IMR-90 (cell line): ENCODE results near the gene PAX9. TPM values are rescaled to one million over a fixed set of nuclear protein-coding genes. Genes with fewer than 3 reads are reported as not detected.

Experiments used
- ATAC-seq: fragments of 200-7000 bp; cut with Tn5 transposase; 2 replicates; pipeline ENCODE4 v1.9.1; 2020; ENCODE audit warnings: low read depth, mild to moderate bottlenecking, moderate library complexity
- BruUV-seq: library from RNA; stranded (reverse); fragments of 400-500 nt; replicated peaks from 2 replicates; lab custom pipeline; 2021; lab: Mats Ljungman, UMichigan
- CTCF ChIA-PET: fragments of 300-600 bp; formaldehyde crosslinking; extraction: SDS; loops from one replicate; lab custom pipeline; 2021; ENCODE audit warnings: antibody characterized with exemption; lab: Yijun Ruan, JAX
- POLR2A ChIA-PET: fragments of 300-600 bp; sonication (Branson Sonifier 250); formaldehyde crosslinking; loops from one replicate; lab custom pipeline; 2022; ENCODE audit warnings: antibody characterized with exemption; ENCODE audit not compliant: unreplicated experiment; lab: Charles Lee
- DNase-seq: peaks from one replicate; pipeline ENCODE4 v3.0.0; 2013
- H2AFZ ChIP-seq: replicated peaks from 2 replicates; pipeline ENCODE3; 2013; ENCODE audit warnings: low read length, mild to moderate bottlenecking; ENCODE audit not compliant: poor library complexity
- H2AK5ac ChIP-seq: 2 replicates; pipeline ENCODE4 v1.6.1; 2013; ENCODE audit warnings: low read depth, low read length, inconsistent platforms
- H2AK9ac ChIP-seq: replicated peaks from 2 replicates; pipeline ENCODE3; 2013; ENCODE audit warnings: mild to moderate bottlenecking, low read depth, low read length, moderate library complexity; ENCODE audit not compliant: poor library complexity
- H2BK120ac ChIP-seq: 2 replicates; pipeline ENCODE4 v1.6.1; 2013; ENCODE audit warnings: low read depth, low read length, inconsistent platforms
- H2BK15ac ChIP-seq: 3 replicates; pipeline ENCODE4 v1.6.1; 2013; ENCODE audit warnings: low read depth, low read length, inconsistent platforms
- H2BK20ac ChIP-seq: 2 replicates; pipeline ENCODE4 v1.6.1; 2013; ENCODE audit warnings: low read depth, mild to moderate bottlenecking, inconsistent platforms, low read length, moderate library complexity
- H2BK5ac ChIP-seq: 2 replicates; pipeline ENCODE4 v1.6.1; 2013; ENCODE audit warnings: mild to moderate bottlenecking, low read depth, low read length, inconsistent platforms; ENCODE audit not compliant: poor library complexity, severe bottlenecking
- H3K14ac ChIP-seq: replicated peaks from 2 replicates; pipeline ENCODE4 v1.6.1; 2013; ENCODE audit warnings: low read depth, low read length, inconsistent platforms
- H3K18ac ChIP-seq: 2 replicates; pipeline ENCODE4 v1.6.1; 2013; ENCODE audit warnings: low read depth, low read length, control low read depth
- H3K23ac ChIP-seq: 2 replicates; pipeline ENCODE4 v1.6.1; 2013; ENCODE audit warnings: low read depth, low read length, inconsistent platforms
- H3K27ac ChIP-seq: 2 replicates; pipeline ENCODE4 v1.5.1; 2013; ENCODE audit warnings: mild to moderate bottlenecking, control low read depth, low read length; ENCODE audit not compliant: insufficient read depth
- H3K27me3 ChIP-seq: 2 replicates; pipeline ENCODE4 v1.6.1; 2013; ENCODE audit warnings: low read length; ENCODE audit not compliant: control insufficient read depth, insufficient read depth
- H3K36me3 ChIP-seq: 2 replicates; pipeline ENCODE4 v1.6.1; 2013; ENCODE audit warnings: low read length, mixed read lengths; ENCODE audit not compliant: control insufficient read depth, insufficient read depth
- H3K4ac ChIP-seq: 2 replicates; pipeline ENCODE4 v1.6.1; 2013; ENCODE audit warnings: low read depth, low read length, inconsistent platforms
- H3K4me1 ChIP-seq: 2 replicates; pipeline ENCODE4 v1.6.1; 2013; ENCODE audit warnings: low read length, mixed read lengths; ENCODE audit not compliant: control insufficient read depth, insufficient read depth
- H3K4me2 ChIP-seq: 2 replicates; pipeline ENCODE4 v1.6.1; 2013; ENCODE audit warnings: low read depth, mild to moderate bottlenecking, control low read depth, low read length, moderate library complexity
- H3K4me3 ChIP-seq: 2 replicates; pipeline ENCODE4 v1.5.1; 2013; ENCODE audit warnings: low read depth, mild to moderate bottlenecking, control low read depth, low read length, moderate library complexity; ENCODE audit not compliant: insufficient read depth
- H3K56ac ChIP-seq: 2 replicates; pipeline ENCODE4 v1.6.1; 2013; ENCODE audit warnings: low read length, inconsistent platforms; ENCODE audit not compliant: insufficient read depth; ENCODE audit errors: extremely low read depth
- H3K79me1 ChIP-seq, 2 experiments: 2 replicates each; pipeline ENCODE4 v1.6.1; 2013; ENCODE audit warnings: low read length in 2 of 2, inconsistent platforms in 1 of 2, low read depth in 1 of 2
- H3K9ac ChIP-seq: 2 replicates; pipeline ENCODE4 v1.6.1; 2013; ENCODE audit warnings: low read depth, low read length, control low read depth
- H3K9me1 ChIP-seq: 2 replicates; pipeline ENCODE4 v1.6.1; 2013; ENCODE audit warnings: low read length, inconsistent platforms; ENCODE audit not compliant: insufficient read depth
- H3K9me3 ChIP-seq: 2 replicates; pipeline ENCODE4 v1.6.1; 2013; ENCODE audit warnings: low read length; ENCODE audit not compliant: control insufficient read depth, insufficient read depth
- H4K20me1 ChIP-seq: 2 replicates; pipeline ENCODE4 v1.6.1; 2013; ENCODE audit warnings: low read length, inconsistent platforms; ENCODE audit not compliant: insufficient read depth
- H4K5ac ChIP-seq: 2 replicates; pipeline ENCODE4 v1.6.1; 2013; ENCODE audit warnings: mild to moderate bottlenecking, low read depth, low read length, control low read depth
- H4K8ac ChIP-seq, 2 experiments: 2 replicates each; pipeline ENCODE4 v1.6.1; 2013; ENCODE audit warnings: low read depth in 2 of 2, low read length in 2 of 2, control low read depth in 1 of 2, inconsistent platforms in 1 of 2
- H4K91ac ChIP-seq: 2 replicates; pipeline ENCODE4 v1.6.1; 2013; ENCODE audit warnings: low read depth, low read length, inconsistent platforms; ENCODE audit not compliant: insufficient read depth
- CEBPB ChIP-seq: IDR thresholded peaks from 2 replicates; pipeline ENCODE4 v1.6.1; 2012; ENCODE audit warnings: low read depth, low read length, improper control_type of control experiment
- CHD1 ChIP-seq: IDR thresholded peaks from 2 replicates; pipeline ENCODE4 v1.6.1; 2012; ENCODE audit warnings: low read depth, low read length, improper control_type of control experiment
- ELK1 ChIP-seq: fragments of 150-350 bp; IDR thresholded peaks from 2 replicates; pipeline ENCODE4 v1.6.1; 2016; ENCODE audit warnings: low read depth, mild to moderate bottlenecking, low read length, moderate library complexity, borderline replicate concordance
- FOS ChIP-seq: fragments of 150-350 bp; IDR thresholded peaks from 2 replicates; pipeline ENCODE4 v1.6.1; 2016; ENCODE audit warnings: low read depth, low read length
- MAFK ChIP-seq: IDR thresholded peaks from 2 replicates; pipeline ENCODE4 v1.6.1; 2012; ENCODE audit warnings: low read depth, low read length, improper control_type of control experiment
- MXI1 ChIP-seq: IDR thresholded peaks from 2 replicates; pipeline ENCODE4 v1.6.1; 2012; ENCODE audit warnings: low read depth, mild to moderate bottlenecking, low read length, moderate library complexity, borderline replicate concordance
- NFE2L2 ChIP-seq: fragments of 150-350 bp; IDR thresholded peaks from 2 replicates; pipeline ENCODE4 v1.6.1; 2016; ENCODE audit warnings: low read depth, mild to moderate bottlenecking, low read length
- RCOR1 ChIP-seq: IDR thresholded peaks from 2 replicates; pipeline ENCODE4 v1.6.1; 2012; ENCODE audit warnings: mild to moderate bottlenecking, low read length, improper control_type of control experiment; ENCODE audit not compliant: insufficient replicate concordance
- RFX5 ChIP-seq: IDR thresholded peaks from 2 replicates; pipeline ENCODE4 v1.8.0; 2012; ENCODE audit warnings: low read depth, mild to moderate bottlenecking, low read length, moderate library complexity
- SMC3 ChIP-seq: fragments of 150-350 bp; IDR thresholded peaks from 2 replicates; pipeline ENCODE4 v1.6.1; 2016; ENCODE audit warnings: low read depth, mild to moderate bottlenecking, antibody characterized with exemption, low read length, moderate library complexity
- USF2 ChIP-seq: fragments of 150-350 bp; IDR thresholded peaks from 2 replicates; pipeline ENCODE4 v1.6.1; 2017; ENCODE audit warnings: mild to moderate bottlenecking, antibody characterized with exemption, low read length, low read depth
- WGBS, 2 experiments: methylation state at CpG; one replicate each; pipeline versions ENCODE4 v1.1.5 to v1.1.7; 2013; ENCODE audit warnings: missing lambda C conversion rate in 2 of 2; ENCODE audit not compliant: insufficient read length in 1 of 2; ENCODE audit errors: extremely low coverage in 2 of 2; 5-methylcytosine and 5-hydroxymethylcytosine counted together
- dilution Hi-C: fragments of 300-500 bp; cut with HindIII; formaldehyde crosslinking; loops from one replicate; pipeline ENCODE4 v1.14.3; 2018; ENCODE audit warnings: low sequenced_read_pairs; ENCODE audit not compliant: unreplicated experiment
- in situ Hi-C: fragments of 300-500 bp; cut with MboI; formaldehyde crosslinking; loops from 3 replicates; pipeline ENCODE4 v1.14.3; 2019; ENCODE audit warnings: low sequenced_read_pairs, inconsistent platforms, mixed read lengths
- intact Hi-C: fragments of 100-400 bp; cut with micrococcal nuclease; formaldehyde crosslinking; loops from 2 replicates; pipeline ENCODE4 v1.10.0; 2022
- polyA plus RNA-seq, 3 experiments: library from polyadenylated mRNA; depleted of rRNA; stranded (reverse); fragments of >200 nt; gene quantifications; 2 replicates each; pipeline ENCODE4 v1.2.3, GENCODE V29; 2012; ENCODE audit warnings: low replicate concordance in 1 of 3
- total RNA-seq: library from RNA; depleted of rRNA; stranded (reverse); fragments of >200 nt; gene quantifications from 2 replicates; pipeline ENCODE4 v1.2.3, GENCODE V29; 2012
- TF ChIP-seq, protein P1 (sequence below): conservative IDR thresholded peaks from 2 replicates; pipeline ENCODE4 v1.5.1; 2012; ENCODE audit warnings: mild to moderate bottlenecking, low read depth, low read length, improper control_type of control experiment

The PAX9 gene
- total and polyA plus RNA-seq, 2 of the 4 experiments (the other 2 are of a cell fraction), result not detected

DNA sequence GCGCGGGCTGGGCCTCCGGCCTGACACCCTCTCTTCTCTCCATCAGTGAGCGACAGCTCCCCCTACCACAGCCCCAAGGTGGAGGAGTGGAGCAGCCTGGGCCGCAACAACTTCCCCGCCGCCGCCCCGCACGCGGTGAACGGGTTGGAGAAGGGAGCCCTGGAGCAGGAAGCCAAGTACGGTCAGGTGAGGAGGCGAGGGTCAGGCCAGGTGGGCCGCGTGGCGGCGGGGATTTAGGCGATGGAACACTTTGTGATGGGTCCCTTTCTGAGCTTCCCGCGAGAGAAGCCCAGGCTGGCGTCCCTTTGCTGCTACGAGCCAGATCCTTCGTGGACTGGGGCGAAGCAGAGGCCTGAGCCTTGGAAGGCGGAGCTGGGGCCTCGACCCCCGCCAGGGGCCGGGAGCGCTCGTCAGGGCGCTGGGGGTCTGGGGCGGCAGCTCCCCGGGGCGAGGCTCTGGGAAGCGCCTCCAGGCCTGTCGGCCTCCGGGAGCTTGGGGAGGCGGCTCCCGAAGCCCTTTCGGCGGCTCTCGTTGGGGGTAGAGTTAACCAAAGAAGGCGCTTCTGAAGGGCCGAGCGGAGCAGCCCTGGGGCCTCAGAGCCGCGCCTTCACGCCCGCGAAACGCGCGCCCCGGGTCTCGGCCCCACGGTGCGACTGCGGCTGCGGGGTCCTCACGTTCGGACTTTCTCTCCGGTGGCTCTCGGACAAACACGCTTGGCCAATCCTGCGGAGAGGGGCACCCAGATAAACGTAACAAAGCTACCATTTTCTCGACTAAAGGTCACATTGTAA is 5.0 kb downstream of the PAX9 start (continued):
- TF ChIP-seq NFE2L2, result no peak

DNA sequence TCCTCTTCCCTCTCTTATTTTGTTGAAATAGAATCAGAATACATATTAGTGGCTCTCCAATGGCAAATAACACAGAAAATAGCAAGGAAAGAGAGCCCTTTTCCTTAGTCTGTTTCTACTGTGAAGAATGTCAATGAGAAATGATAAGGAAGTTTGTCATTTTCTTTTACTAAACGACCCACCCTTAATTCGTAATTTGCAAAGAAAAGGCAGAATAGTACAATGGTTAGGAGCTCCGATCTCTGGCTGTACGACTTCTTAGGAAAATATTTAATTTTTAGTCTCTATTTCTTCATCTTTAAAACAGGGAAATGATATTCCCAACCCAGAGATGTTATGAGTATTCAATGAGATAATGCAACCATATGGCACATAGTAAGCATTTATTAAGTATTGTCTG is 6.0 kb downstream of the PAX9 start:
- no peak overlapping the region for H3K4me3 ChIP-seq
- no peak overlapping the region for H2AK5ac ChIP-seq
- no peaks in the 10 kb centered on the region for H3K36me3 ChIP-seq
- dilution Hi-C loops (no loop called here), in situ Hi-C loops (no loop called here), intact Hi-C loops (no loop called here)
- H4K5ac ChIP-seq, result no peak overlapping the region
- DNase-seq, result no peak
- no peaks in the 10 kb centered on the region for H3K79me1 ChIP-seq
- H4K8ac ChIP-seq, result no peak overlapping the region
- BruUV-seq, result no TSS peak
- H2AK9ac ChIP-seq, result no peak overlapping the region
- no peak overlapping the region for H2BK15ac ChIP-seq
- no peak overlapping the region for H3K23ac ChIP-seq
- H4K91ac ChIP-seq, result no peak overlapping the region
- no peaks in the 10 kb centered on the region for H4K20me1 ChIP-seq
- H3K4me1 ChIP-seq, result peaks cover 3% of the 10 kb centered on the region; the same call in 1 of the 2 replicates
- H3K9me3 ChIP-seq, result peaks cover 6% of the 10 kb centered on the region
- peaks cover 43% of the 10 kb centered on the region for H3K27me3 ChIP-seq
- CTCF ChIA-PET, result interaction anchor here (0.8 kb wide), 1 partner anchor 16 kb away, joined by 5 read pairs; no protein-coding TSS in a partner anchor
- H3K9ac ChIP-seq, result no peak overlapping the region
- H3K4me2 ChIP-seq, result no peak overlapping the region
- no peak overlapping the region for H3K27ac ChIP-seq
- H2BK5ac ChIP-seq, result no peak overlapping the region
- H2AFZ ChIP-seq, result no peak overlapping the region
- no peak overlapping the region for H2BK120ac ChIP-seq
- no peak overlapping the region for H3K56ac ChIP-seq
- no peak overlapping the region for H3K14ac ChIP-seq
- H3K4ac ChIP-seq, result no peak overlapping the region
- H2BK20ac ChIP-seq, result no peak overlapping the region
- POLR2A ChIA-PET, result no interaction called here
- no CpG with 5 or more reads among the region's 4 CpGs for WGBS, 2 experiments
- no peaks in the 10 kb centered on the region for H3K9me1 ChIP-seq
- H3K18ac ChIP-seq, result no peak overlapping the region
- no peak for ATAC-seq
- TF ChIP-seq RCOR1, result no peak
- no peak for TF ChIP-seq FOS
- no peak for TF ChIP-seq RFX5
- TF ChIP-seq NFE2L2, result no peak
- TF ChIP-seq USF2, result no peak
- TF ChIP-seq MAFK, result no peak
- TF ChIP-seq, protein P1, sequence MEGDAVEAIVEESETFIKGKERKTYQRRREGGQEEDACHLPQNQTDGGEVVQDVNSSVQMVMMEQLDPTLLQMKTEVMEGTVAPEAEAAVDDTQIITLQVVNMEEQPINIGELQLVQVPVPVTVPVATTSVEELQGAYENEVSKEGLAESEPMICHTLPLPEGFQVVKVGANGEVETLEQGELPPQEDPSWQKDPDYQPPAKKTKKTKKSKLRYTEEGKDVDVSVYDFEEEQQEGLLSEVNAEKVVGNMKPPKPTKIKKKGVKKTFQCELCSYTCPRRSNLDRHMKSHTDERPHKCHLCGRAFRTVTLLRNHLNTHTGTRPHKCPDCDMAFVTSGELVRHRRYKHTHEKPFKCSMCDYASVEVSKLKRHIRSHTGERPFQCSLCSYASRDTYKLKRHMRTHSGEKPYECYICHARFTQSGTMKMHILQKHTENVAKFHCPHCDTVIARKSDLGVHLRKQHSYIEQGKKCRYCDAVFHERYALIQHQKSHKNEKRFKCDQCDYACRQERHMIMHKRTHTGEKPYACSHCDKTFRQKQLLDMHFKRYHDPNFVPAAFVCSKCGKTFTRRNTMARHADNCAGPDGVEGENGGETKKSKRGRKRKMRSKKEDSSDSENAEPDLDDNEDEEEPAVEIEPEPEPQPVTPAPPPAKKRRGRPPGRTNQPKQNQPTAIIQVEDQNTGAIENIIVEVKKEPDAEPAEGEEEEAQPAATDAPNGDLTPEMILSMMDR, result no peak
- TF ChIP-seq CHD1, result no peak
- no peak for TF ChIP-seq MXI1
- TF ChIP-seq ELK1, result no peak
- no peak for TF ChIP-seq CEBPB
- no peak for TF ChIP-seq SMC3
